Activated CD8-positive, alpha-beta memory T cell treated with anti-CD3 and anti-CD28 coated beads for 36 hours (primary cell): ENCODE results near the gene CD274. TPM values are rescaled to one million over a fixed set of nuclear protein-coding genes. Genes with fewer than 3 reads are reported as not detected.
"Not testable (repeated sequence)": the region's sequence is repeated elsewhere in the genome, so short reads cannot be mapped to it uniquely, and the experiment has no call there.

Experiments used
- CTCF ChIA-PET: fragments of 350-600 bp; sonication (Branson Sonifier 250); formaldehyde crosslinking; loops from one replicate; lab custom pipeline; 2021; ENCODE audit warnings: antibody characterized with exemption; lab: Charles Lee
- POLR2A ChIA-PET: fragments of 350-600 bp; sonication (Branson Sonifier 250); formaldehyde crosslinking; loops from one replicate; lab custom pipeline; 2021; ENCODE audit warnings: antibody characterized with exemption; lab: Charles Lee
- total RNA-seq, 2 experiments: library from RNA; stranded (reverse); gene quantifications; one replicate each; pipeline ENCODE4 v1.2.3, GENCODE V29; 2021

The CD274 gene
- 10 to 100 TPM; 19.3 to 20.3 TPM for total RNA-seq

DNA sequence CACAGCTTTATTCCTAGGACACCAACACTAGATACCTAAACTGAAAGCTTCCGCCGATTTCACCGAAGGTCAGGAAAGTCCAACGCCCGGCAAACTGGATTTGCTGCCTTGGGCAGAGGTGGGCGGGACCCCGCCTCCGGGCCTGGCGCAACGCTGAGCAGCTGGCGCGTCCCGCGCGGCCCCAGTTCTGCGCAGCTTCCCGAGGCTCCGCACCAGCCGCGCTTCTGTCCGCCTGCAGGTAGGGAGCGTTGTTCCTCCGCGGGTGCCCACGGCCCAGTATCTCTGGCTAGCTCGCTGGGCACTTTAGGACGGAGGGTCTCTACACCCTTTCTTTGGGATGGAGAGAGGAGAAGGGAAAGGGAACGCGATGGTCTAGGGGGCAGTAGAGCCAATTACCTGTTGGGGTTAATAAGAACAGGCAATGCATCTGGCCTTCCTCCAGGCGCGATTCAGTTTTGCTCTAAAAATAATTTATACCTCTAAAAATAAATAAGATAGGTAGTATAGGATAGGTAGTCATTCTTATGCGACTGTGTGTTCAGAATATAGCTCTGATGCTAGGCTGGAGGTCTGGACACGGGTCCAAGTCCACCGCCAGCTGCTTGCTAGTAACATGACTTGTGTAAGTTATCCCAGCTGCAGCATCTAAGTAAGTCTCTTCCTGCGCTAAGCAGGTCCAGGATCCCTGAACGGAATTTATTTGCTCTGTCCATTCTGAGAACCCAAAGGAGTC is at the start of gene CD274:
TSS of gene CD274 (plus strand) at position 184 of the 733 bp plus-strand sequence. CDS start 5,572 bp downstream, outside the sequence.
- ChIA-PET CTCF (interaction anchor here (1.0 to 3.4 kb wide), 8 partner anchors 8 to 264 kb away, joined by 4 to 18 read pairs (median 8); partner anchors contain the start of gene PLGRKT), POLR2A (interaction anchor here (0.9 to 1.6 kb wide), 4 partner anchors 9 to 60 kb away, joined by 3 to 8 read pairs (median 5); partner anchors contain the start of gene PLGRKT)

DNA sequence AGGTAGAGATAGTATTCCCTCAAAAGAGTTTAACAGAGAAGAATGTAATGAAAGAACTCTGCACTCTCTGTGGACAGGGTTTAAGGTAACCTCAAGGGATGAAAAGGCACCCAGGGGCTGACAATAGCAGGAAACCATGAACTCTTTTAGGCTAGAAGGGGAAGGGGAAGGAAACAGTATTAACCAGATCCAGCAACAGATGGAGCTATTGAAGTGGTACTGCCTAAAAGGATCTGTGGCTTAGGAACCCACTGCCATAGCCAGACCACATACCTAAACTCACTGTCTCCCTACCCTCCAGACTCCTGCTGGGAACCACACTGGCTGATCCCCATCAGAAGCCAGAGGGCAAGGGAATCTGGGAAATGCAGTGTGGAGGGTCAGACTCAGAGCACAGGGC is 48.1 kb upstream of the CD274 start:
- POLR2A ChIA-PET: no interaction called here
- CTCF ChIA-PET: no interaction called here

DNA sequence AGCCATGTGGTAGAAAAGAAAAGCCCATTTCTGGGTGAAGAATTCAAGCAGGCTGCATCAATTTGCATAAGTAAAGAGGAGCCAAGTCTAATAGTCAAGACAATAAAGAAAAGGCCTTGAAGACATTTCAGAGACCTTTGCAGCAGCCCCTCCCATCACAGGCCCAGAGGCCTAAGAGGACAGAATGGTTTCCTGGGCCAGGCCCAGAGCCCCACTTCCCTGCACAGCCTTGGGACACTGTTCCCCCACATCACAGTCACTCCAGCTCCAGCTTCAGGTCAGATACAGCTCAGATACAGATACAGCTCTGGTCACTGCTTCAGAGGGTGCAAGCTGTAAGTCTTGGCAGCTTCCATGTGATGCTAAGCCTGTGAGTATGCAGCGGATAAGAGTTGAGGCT is 41.7 kb upstream of the CD274 start:
- ChIA-PET POLR2A (interaction anchor here (0.5 kb wide), 1 partner anchor 1312 kb away, joined by 4 read pairs; no protein-coding TSS in a partner anchor), CTCF (no interaction called here)

DNA sequence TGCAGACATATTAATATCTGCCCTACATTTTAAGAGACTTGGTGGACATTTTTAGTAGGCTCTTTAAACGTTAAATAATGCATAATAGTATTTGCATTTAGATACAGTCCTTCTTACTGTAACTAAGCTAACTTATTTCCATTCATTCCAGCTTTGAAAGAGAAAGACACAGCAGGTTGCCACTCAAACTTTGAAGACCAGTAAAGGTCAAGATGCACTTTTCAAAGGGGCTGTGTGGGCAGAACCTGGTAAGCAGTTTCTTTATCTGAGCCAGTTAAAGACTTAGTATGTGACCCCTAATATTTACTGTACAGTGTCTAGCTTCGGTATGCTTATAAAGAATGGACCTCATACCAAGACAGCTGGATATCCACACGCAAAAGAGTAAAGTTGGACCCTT is 33.4 kb upstream of the CD274 start:
- ChIA-PET POLR2A (no interaction called here), CTCF (interaction anchor here (1.5 kb wide), 1 partner anchor 8 kb away, joined by 3 read pairs; no protein-coding TSS in a partner anchor)

DNA sequence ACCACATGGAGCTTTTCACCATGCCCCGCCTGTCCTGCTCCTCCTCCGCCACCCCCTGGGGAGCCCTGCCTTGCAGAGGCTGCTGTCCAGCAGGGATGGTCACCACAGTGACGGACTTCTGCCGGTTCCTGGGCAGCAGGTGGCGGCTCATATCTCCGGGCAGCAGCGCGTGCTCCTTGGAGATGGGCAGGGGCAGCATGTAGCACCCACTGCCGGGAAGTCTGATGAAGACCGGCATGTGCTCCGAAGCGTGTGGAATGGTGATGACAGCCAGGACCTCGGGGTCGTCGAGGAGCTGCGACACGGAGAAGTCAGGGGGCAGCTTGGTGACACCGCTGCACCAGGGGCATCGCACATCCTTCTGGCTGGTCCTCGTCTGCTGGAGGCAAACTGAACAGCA is 31.9 kb upstream of the CD274 start:
- ChIA-PET CTCF (no interaction called here), POLR2A (no interaction called here)

DNA sequence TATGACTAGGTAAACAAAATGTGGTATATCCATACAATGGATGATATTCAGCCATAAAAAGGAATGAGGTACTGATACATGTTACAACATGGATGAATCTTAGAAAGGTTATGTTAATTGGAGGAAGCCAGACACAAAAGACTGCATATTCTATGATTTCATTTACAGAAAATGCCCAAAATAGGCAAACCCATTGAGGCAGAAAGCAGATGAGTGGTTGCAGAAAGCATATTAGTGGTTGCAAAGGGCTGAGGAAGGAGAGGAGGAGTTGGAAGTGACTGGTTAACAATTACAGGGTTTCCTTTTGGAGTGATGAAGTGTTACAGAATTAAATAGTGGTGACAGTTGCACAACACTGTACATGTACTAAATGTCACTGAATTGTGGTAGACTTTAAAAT is 30.4 kb upstream of the CD274 start:
- POLR2A ChIA-PET: no interaction called here
- CTCF ChIA-PET: no interaction called here

DNA sequence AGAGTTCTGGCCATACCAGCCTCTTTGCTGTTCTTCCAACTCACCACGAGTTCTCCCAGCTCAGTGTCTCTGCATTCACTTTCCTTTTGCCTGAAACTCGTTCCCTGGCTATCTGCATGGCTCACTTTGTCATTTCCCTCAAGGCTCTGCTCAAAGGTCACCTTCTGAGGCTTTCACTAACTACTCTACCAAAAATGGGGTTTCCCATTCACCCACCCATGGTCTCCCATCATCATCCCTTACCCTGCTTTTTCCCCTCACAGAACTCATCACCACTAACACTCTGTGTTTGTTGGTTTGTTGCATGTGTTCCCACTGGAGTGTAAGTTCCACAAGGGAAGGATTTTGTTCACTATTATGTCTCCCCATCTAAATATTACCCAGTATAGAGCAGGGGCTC is 29.2 kb upstream of the CD274 start:
- CTCF ChIA-PET: interaction anchor here (1.4 to 3.6 kb wide), 2 partner anchors 168 to 235 kb away, joined by 3 to 15 read pairs; partner anchors contain the start of gene INSL6

DNA sequence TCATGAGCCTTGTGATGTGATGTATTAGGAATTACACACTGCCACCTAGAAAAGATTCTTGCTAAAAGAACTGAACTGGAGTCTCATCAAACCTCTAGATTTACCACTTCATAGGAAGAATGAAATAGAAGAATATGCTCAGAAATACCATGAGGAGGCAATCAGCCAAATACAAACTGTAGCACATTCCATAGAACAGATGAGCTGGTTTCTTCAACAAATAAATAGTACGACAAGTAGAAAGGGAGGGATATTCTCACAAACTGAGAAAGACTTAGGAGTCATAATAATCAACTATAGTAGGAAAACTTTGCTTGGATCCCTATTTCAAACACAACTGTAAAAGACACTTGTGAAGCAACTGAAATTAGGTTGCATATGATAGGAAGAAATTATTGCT is 28.1 kb upstream of the CD274 start:
- POLR2A ChIA-PET: interaction anchor here (0.5 kb wide), 1 partner anchor 757 kb away, joined by 3 read pairs; no protein-coding TSS in a partner anchor
- CTCF ChIA-PET: interaction anchor here (1.4 to 3.6 kb wide), 2 partner anchors 167 to 236 kb away, joined by 3 to 15 read pairs; partner anchors contain the start of gene INSL6

More for the DNA sequence above, 29.2 kb upstream of the CD274 start:
- POLR2A ChIA-PET: no interaction called here

DNA sequence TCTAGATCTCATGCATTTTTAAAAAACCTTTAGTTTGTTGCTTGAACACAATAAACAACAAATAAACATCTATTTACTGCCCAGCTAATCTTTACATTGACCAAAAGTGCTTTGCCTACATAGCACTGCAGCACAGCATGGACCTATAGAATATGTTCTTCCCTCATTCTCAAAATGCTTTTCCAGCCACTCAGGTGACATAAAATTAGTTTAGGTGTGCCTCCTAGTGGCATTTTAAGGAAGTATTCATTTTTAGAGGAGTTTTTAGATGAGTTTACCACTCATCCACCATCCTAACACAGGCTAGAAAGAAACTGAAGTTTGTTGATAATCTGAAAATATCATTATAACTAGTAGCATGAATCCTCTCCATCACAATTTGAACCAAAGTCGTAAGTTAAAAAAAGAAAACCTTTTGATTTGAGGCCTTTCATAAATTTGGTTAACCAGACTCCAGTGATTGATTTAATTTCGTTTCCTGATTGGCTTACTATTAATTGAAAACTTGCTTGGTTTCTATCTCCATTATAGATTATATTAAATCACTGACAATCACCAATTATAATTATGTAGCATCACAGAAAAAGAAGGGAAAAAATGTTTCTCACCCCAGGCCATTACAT is 25.2 kb upstream of the CD274 start:
- CTCF ChIA-PET: interaction anchor here (0.7 to 2.3 kb wide), 7 partner anchors 9 to 666 kb away, joined by 3 to 8 read pairs (median 3); no protein-coding TSS in a partner anchor

DNA sequence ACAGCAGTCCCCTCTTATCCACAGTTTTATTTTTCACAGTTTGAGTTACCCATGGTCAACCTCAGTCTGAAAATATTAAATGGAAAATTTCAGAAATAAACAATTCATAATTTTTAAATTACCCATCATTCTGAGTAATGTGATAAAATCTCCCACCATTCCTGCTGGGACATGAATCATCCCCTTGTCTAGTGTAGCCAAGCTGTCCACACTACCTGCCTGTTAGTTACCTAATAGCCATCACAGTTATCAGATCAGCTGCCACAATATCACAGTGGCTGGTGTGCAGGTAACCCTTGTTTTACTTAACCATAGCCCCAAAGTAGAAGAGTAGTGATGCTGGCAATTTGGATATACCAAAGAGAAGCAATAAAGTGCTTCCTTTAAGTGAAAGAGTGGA is 23.3 kb upstream of the CD274 start:
- CTCF ChIA-PET: interaction anchor here (1.4 kb wide), 1 partner anchor 74 kb away, joined by 3 read pairs; no protein-coding TSS in a partner anchor

More for the DNA sequence above, 25.2 kb upstream of the CD274 start:
- POLR2A ChIA-PET: no interaction called here

DNA sequence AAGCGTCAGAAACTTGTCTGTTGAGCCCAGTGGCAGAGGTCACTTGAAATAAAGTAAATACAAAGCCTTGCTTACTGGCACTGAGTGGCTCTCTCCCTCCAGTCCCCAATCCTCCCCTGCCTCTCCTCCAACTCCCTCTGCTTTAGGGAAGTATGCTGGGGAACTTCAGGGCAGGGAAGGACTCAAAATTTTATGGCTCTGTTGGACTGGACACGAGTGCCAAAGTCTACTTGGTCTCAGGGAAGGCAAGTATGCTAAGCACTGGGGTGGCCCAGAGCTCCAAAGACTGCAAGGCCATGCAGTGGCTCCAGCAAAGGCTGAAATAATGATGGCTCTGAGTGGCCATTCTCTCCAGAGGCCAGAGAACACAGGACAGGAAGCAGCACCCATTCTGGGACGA is 22.2 kb upstream of the CD274 start:
- ChIA-PET CTCF (no interaction called here), POLR2A (no interaction called here)

More for the DNA sequence above, 23.3 kb upstream of the CD274 start:
- POLR2A ChIA-PET: no interaction called here

DNA sequence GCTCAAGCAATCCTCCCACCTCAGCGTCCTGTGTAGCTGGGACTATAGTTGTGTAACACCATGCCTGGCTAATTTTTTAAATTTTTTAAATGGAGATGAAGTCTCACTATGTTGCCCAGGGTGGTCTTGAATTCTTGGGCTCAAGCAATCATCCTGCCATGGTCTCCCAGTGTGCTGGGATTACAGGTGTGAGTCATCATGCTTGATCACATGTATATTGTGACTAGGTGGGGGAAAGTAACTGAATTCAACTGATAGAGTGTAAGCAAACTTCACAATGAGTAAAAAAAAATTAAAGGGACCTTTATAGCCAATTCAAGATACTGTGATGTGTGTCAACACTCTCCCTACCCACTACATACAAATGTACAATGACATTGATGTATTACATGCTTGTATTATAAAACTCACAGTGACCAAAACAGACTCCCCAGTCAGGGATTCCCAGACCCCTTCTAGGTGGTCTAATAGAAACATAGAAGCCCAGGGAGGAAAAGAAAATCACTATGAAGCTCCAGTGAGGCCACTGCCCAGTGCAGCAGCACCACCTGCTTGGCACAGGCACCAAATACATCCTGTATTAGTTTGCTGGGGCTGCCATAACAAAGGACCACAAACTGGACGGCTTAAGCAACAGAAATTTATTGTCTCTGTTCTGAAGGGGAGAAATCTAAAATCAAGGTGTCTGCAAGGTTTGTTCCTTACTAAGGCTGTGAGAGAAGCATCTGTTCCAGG is 21.4 kb upstream of the CD274 start:
- CTCF ChIA-PET: interaction anchor here (0.8 to 1.5 kb wide), 4 partner anchors 8 to 243 kb away, joined by 3 to 4 read pairs (median 3); partner anchors contain the start of gene PLGRKT
- POLR2A ChIA-PET: no interaction called here

DNA sequence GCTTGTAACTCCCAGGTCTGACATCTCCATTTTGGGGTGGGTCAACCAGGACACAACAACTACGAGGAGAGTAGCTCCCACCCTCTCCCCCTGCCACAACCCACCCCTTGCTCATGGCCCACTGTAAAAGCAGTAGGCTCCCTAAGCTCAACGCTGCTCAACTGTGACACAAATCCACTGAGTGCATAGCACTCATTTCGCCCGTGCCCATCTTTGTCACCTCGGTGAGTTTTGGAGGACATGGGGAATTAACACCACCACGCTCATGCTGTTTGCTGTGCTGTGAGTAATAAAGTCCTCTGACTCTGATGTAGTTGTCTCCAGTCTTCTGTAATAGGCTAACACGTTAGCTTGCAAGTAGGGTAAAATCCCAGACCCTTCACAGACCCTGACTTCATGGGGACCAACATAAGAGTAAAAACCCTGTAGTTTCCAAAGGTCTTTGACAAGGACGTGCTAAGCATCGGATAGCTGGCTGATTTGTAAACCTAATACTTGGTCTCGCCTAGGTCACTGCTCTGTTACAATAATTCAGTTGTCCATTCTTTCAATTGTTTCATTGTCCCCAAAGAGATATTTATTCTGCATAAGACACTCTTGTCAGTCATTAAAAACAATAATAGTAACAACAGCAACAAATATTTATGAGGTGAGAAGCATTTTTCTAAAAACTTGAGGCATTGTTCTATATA is 20.3 kb upstream of the CD274 start:
- ChIA-PET POLR2A (no interaction called here), CTCF (interaction anchor here (0.8 to 1.5 kb wide), 4 partner anchors 7 to 244 kb away, joined by 3 to 4 read pairs (median 3); partner anchors contain the start of gene PLGRKT)

DNA sequence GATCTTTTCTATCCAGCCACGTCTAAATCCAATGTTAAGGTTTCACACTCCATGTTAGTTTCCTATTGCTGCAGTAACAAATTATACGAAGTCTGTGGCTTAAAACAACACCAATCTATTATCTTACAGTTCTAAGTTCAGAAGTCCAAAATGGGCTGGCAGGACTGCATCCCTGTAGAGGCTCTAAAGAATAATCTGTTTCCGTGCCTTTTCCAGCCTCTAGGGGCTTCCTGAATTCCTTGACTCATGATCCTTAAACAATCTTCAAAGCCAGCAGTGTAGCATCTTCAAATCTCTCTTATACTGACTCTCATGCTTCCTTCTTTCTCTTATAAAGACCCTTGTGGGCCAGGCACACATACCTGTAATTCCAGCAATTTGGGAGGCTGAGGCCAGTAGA is 19.4 kb upstream of the CD274 start:
- CTCF ChIA-PET: no interaction called here
- POLR2A ChIA-PET: no interaction called here

DNA sequence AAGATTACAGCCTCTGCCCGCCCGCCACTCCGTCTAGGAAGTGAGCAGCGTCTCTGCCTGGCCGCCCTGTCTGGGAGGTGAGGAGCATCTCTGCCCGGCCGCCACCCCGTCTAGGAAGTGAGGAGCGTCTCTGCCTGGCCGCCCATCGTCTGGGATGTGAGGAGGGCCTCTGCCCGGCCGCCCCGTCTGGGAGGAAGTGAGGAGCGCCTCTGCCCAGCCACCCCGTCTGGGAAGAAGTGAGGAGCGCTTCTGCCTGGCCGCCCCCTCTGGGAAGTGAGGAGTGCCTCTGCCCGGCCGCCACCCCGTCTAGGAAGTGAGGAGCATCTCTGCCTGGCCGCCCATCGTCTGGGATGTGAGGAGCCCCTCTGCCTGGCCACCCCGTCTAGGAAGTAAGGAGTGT is 17.5 kb upstream of the CD274 start:
- POLR2A ChIA-PET, CTCF ChIA-PET: not testable (repeated sequence)

DNA sequence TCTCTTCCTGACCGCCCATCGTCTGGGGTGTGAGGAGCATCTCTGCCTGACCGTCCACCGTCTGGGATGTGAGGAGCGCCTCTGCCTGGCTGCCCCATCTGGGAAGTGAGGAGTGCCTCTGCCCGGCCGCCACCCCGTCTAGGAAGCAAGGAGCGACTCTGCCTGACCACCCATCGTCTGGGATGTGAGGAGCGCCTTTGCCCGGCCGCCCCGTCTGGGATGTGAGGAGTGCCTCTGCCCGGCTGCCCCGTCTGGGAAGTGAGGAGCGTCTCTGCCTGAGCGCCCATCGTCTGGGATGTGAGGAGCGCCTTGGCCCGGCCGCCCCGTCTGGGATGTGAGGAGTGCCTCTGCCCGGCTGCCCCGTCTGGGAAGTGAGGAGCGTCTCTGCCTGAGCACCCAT is 17.0 kb upstream of the CD274 start:
- CTCF ChIA-PET, POLR2A ChIA-PET: not testable (repeated sequence)

DNA sequence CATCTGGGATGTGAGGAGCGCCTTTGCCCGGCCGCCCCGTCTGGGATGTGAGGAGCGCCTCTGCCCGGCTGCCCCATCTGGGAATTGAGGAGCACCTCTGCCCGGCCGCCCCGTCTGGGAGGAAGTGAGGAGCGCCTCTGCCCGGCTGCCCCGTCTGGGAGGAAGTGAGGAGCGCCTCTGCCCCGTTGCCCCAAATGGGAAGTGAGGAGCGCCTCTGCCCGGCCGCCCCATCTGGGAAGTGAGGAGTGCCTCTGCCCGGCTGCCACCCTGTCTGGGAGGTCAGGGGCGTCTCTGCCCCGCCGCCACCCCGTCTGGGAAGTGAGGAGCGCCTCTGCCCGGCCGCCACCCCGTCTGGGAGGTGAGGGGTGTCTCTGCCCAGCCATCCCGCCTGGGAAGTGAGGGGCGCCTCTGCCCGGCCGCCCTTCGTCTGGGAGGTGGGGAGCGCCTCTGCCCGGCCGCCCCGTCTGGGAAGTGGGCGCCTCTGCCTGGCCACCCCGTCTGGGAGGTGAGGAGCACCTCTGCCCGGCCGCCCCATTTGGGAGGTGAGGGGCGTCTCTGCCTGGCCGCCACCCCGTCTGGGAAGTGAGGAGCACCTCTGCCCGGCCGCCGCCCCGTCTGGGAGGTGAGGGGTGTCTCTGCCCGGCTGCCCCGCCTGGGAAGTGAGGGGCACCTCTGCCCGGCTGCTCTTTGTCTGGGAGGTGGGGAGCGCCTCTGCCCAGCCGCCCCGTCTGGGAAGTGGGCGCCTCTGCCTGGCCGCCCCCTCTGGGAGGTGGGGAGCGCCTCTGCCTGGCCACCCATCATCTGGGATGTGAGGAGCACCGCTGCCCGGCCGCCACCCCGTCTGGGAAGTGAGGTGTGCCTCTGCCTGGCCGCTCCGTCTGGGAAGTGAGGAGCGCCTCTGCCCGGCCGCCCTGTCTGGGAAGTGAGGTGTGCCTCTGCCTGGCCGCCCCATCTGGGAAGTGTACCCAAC is 16.2 kb upstream of the CD274 start:
- CTCF ChIA-PET, POLR2A ChIA-PET: not testable (repeated sequence)
